ENCODE data around the gene MYH15. TPM values are rescaled to one million over a fixed set of nuclear protein-coding genes. Genes with fewer than 3 reads are reported as not detected.
A peak's percentile ranks its signal among the peaks of the same experiment; 100 is the strongest.

Gene MYH15
- total and polyA plus RNA-seq, 2 of the 4 experiments (the other 2 are of a cell fraction), result 0.10 to 0.36 TPM

GRCh38 chr3:108342837-108343486 lies 167.4 kb downstream of the MYH15 start:
- Histone ChIP-seq H3K27ac (ENCODE audit: insufficient read depth, low read length) (no peak overlapping the region), H3K4ac (ENCODE audit: low read depth, low read length) (no peak overlapping the region), H3K9ac (ENCODE audit: low read depth, low read length) (no peak overlapping the region), H2AK9ac (replicated peaks; ENCODE audit: low read depth, low read length, poor library complexity) (no peak overlapping the region), H2AFZ (replicated peaks; ENCODE audit: low read length, poor library complexity) (no peak overlapping the region), H3K9me1 (ENCODE audit: insufficient read depth, low read length) (no peaks in the 10 kb centered on the region), H3K27me3 (ENCODE audit: control insufficient read depth, insufficient read depth, low read length) (no peaks in the 10 kb centered on the region; the same call in none of the 2 replicates), H2BK5ac (ENCODE audit: low read depth, low read length, poor library complexity, severe bottlenecking) (no peak overlapping the region), H4K8ac (ENCODE audit: low read depth in 2 of 2, low read length in 2 of 2) (no peak overlapping the region), H3K9me3 (ENCODE audit: control insufficient read depth, insufficient read depth, low read length) (no peaks in the 10 kb centered on the region), H2AK5ac (ENCODE audit: low read depth, low read length) (no peak overlapping the region), H4K5ac (ENCODE audit: low read depth, low read length) (no peak overlapping the region), H3K79me1 (ENCODE audit: low read depth in 1 of 2, low read length in 2 of 2) (no peaks in the 10 kb centered on the region), H3K18ac (ENCODE audit: low read depth, low read length) (no peak overlapping the region), H2BK15ac (ENCODE audit: low read depth, low read length) (no peak overlapping the region), H3K56ac (ENCODE audit: extremely low read depth, insufficient read depth, low read length) (no peak overlapping the region), H3K23ac (ENCODE audit: low read depth, low read length) (no peak overlapping the region), H3K36me3 (ENCODE audit: control insufficient read depth, insufficient read depth, low read length) (no peaks in the 10 kb centered on the region), H4K91ac (ENCODE audit: insufficient read depth, low read depth, low read length) (no peak overlapping the region), H4K20me1 (ENCODE audit: insufficient read depth, low read length) (no peaks in the 10 kb centered on the region), H2BK20ac (ENCODE audit: low read depth, low read length) (no peak overlapping the region), H3K14ac (replicated peaks; ENCODE audit: low read depth, low read length) (no peak overlapping the region), H3K4me2 (ENCODE audit: low read depth, low read length) (no peak overlapping the region), H3K4me1 (ENCODE audit: control insufficient read depth, insufficient read depth, low read length) (no peaks in the 10 kb centered on the region), H2BK120ac (ENCODE audit: low read depth, low read length) (no peak overlapping the region), H3K4me3 (ENCODE audit: insufficient read depth, low read depth, low read length) (no peak overlapping the region)
- ChIA-PET POLR2A (ENCODE audit: unreplicated experiment) (no interaction called here), CTCF (no interaction called here)
- DNase-seq (peak; percentile 69), ATAC-seq (ENCODE audit: low read depth) (peak; percentile 62)
- no peak for TF ChIP-seq MXI1 (IDR thresholded peaks at IDR 0.05; ENCODE audit: borderline replicate concordance, low read depth, low read length)
- dilution Hi-C loops (cut with HindIII; ENCODE audit: low sequenced_read_pairs, unreplicated experiment) (no loop called here), intact Hi-C loops (cut with micrococcal nuclease) (no loop called here), in situ Hi-C loops (cut with MboI; ENCODE audit: low sequenced_read_pairs) (no loop called here)
- WGBS, 2 experiments (ENCODE audit: extremely low coverage in 2 of 2, insufficient read length in 1 of 2), result no CpG with 5 or more reads among the region's 4 CpGs
- no TSS peak for BruUV-seq (replicated peaks)

All from IMR-90 (cell line).